Heart left ventricle (tissue), 16 donors: ENCODE measurements around the gene EVX2. TPM values are rescaled to one million over a fixed set of nuclear protein-coding genes. Genes with fewer than 3 reads are reported as not detected.

Experiments
- ATAC-seq, 4 donors: fragments of 200-7000 bp; cut with Tn5 transposase; one replicate each; pipeline ENCODE4 v1.9.1; 2020 to 2022; ENCODE audit warnings: moderate library complexity in 4 of 4, mild to moderate bottlenecking in 3 of 4, moderate number of reproducible peaks in 1 of 4
- DNase-seq, 5 donors: peaks; one replicate each; pipeline ENCODE4 v3.0.0-alpha.2; 2020
- H3K27ac ChIP-seq, 12 donors: fragments of 200-600 bp; sonication (generic) in 4 of 12; one replicate each; pipeline versions ENCODE4 v1.5.0 to v1.8.0; 2016 to 2022; ENCODE audit warnings: mild to moderate bottlenecking in 2 of 12
- H3K27me3 ChIP-seq, 9 donors: fragments of 200-600 bp; sonication (generic) in 2 of 9; one replicate each; pipeline versions ENCODE4 v1.5.1 to v1.8.0; 2016 to 2022; ENCODE audit warnings: mild to moderate bottlenecking in 3 of 9
- H3K36me3 ChIP-seq, 9 donors: fragments of 200-600 bp; sonication (generic) in 2 of 9; one replicate each; pipeline versions ENCODE4 v1.5.0 to v1.8.0; 2018 to 2022; ENCODE audit warnings: mild to moderate bottlenecking in 2 of 9
- H3K4me1 ChIP-seq, 12 donors: fragments of 200-600 bp; sonication (generic) in 4 of 12; one replicate each; pipeline versions ENCODE4 v1.5.0 to v1.8.0; 2016 to 2022; ENCODE audit warnings: mild to moderate bottlenecking in 3 of 12
- H3K4me3 ChIP-seq, 12 donors: fragments of 200-600 bp; sonication (generic) in 4 of 12; one replicate each; pipeline versions ENCODE4 v1.5.0 to v1.8.0; 2017 to 2022; ENCODE audit warnings: mild to moderate bottlenecking in 9 of 12, moderate library complexity in 4 of 12
- H3K9me3 ChIP-seq, 12 donors: fragments of 200-600 bp; sonication (generic) in 4 of 12; one replicate each; pipeline versions ENCODE4 v1.5.0 to v1.8.0; 2016 to 2022; ENCODE audit warnings: mild to moderate bottlenecking in 1 of 12
- CTCF ChIP-seq, 12 donors: fragments of 200-600 bp; sonication (generic) in 4 of 12; IDR thresholded peaks; one replicate each; pipeline versions ENCODE4 v1.5.0 to v1.8.0; 2018 to 2022; ENCODE audit warnings: antibody characterized with exemption in 12 of 12, mild to moderate bottlenecking in 5 of 12
- POLR2A ChIP-seq, 2 donors: fragments of 450-650 bp; IDR thresholded peaks; one replicate each; pipeline ENCODE4 v1.6.1; 2017; ENCODE audit warnings: antibody characterized with exemption in 2 of 2, mild to moderate bottlenecking in 2 of 2, moderate library complexity in 2 of 2
- WGBS, 4 donors: extraction: QIAGEN DNeasy Blood & Tissue Kit in 2 of 4; methylation state at CpG; one replicate each; pipeline versions ENCODE4 v1.1.5 to v1.1.7; 2013 to 2018; 5-methylcytosine and 5-hydroxymethylcytosine counted together
- intact Hi-C, 10 donors: fragments of 100-400 bp; cut with DNase I; formaldehyde crosslinking; loops; one replicate each; pipeline versions ENCODE4 v1.11.1 to v1.14.2; 2022
- polyA plus RNA-seq, 2 donors: library from polyadenylated mRNA; stranded (reverse); fragments of 200-250 nt; gene quantifications; one replicate each; pipeline ENCODE4 v1.2.3, GENCODE V29; 2013
- total RNA-seq, 9 donors: library from RNA; depleted of rRNA in 2 of 9; stranded (reverse); fragments of >200 nt in 2 of 9; fragmentation: NEBNext Ultra II Directional in 3 of 9; extraction: Animal tissue kit (Norgen Biotek cat#: 25700) in 3 of 9; gene quantifications; one replicate each; pipeline versions ENCODE4 v1.1.0 to v1.2.4, GENCODE V29; 2016 to 2023
- donor health status: ischemic (EF 13 %, LVEDD 7.1; RV severe dilation, severe dysfunction).
- donor health status: healthy with polysubstance abuse.
- donor health status: DM: no; HTN: yes; CAD: no.
- donor health status: DM: no; HTN: no; CAD: no.
- donor health status: ischemic (EF 25% LVEDD 6.9; RV normal size, moderate dysfunction).
- donor health status: ischemic (EF 25% LVEDD 5.7; RV mildly dilated, moderate dysfunction).
- donor health status: healthy.
- donor health status: DM: yes; HTN: yes; CAD: no.
- donor health status: ischemic (EF 35%, LVEDD 5.7; RV mildly dilated, moderate dysfunction).
- donor health status: nonischemic (EF 11% LVEDD 7.7; RV severe dilation, severe dysfunction).
- donor health status: DM: yes; HTN: yes; CAD: no.
- donor health status: PGD.
- donor health status: ischemic (EF 29% LVEDD 5.4; RV normal size, mild dysfunction).
- donor health status: nonischemic (EF 23%, LVEDD 6.1; RV moderate dilation, normal function).

The EVX2 gene
- total and polyA plus RNA-seq, 11 donors, result 0.06 TPM; not detected in 10

- TF ChIP-seq POLR2A (IDR thresholded peaks at IDR 0.05) (no peak), CTCF (IDR thresholded peaks at IDR 0.05) (no peak)
- H3K27me3 ChIP-seq, result peaks cover 89 to 99% (median 96%) of the 10 kb centered on the region in 9 donors
- H3K4me3 ChIP-seq, result peak within 1 kb of the TSS in 8 of 12 donors; percentile 0 to 33 (median 14)
- 2 to 5% (median 3%) methylated on average over 12 to 85 of the region's 85 CpGs for WGBS, 4 donors
- no peaks in the 10 kb centered on the region for H3K9me3 ChIP-seq
- H3K36me3 ChIP-seq, result no peaks in the 10 kb centered on the region
- ATAC-seq, result peak in 1 of 4 donors; percentile 18
- intact Hi-C loops, result no loop called here
- peak within 1 kb of the TSS in 1 of 12 donors; percentile 90 for H3K27ac ChIP-seq
- peaks cover 0 to 42% (median 10%) of the 10 kb centered on the region in 12 donors for H3K4me1 ChIP-seq
- peak in 1 of 5 donors; percentile 17 for DNase-seq
Measured at GRCh38 chr2:176106581-176107539, 23.1 kb upstream of the EVX2 start, which contains the start of gene HOXD11. TSS of gene HOXD11 (plus strand) at chr2:176107280. CDS start at chr2:176107356, 76 bp downstream.

- no peak for ATAC-seq
Measured at GRCh38 chr2:176105730-176106580, 22.2 kb upstream of the EVX2 start.

GRCh38 chr2:176105078-176105729, 21.4 kb upstream of the EVX2 start:
- Histone ChIP-seq H3K36me3 (no peaks in the 10 kb centered on the region), H3K9me3 (no peaks in the 10 kb centered on the region), H3K4me1 (peaks cover 0 to 48% (median 10%) of the 10 kb centered on the region in 12 donors), H3K4me3 (peak overlapping the region in 1 of 12 donors; percentile 11), H3K27ac (peak overlapping the region in 1 of 12 donors; percentile 90), H3K27me3 (peaks cover 88 to 99% (median 96%) of the 10 kb centered on the region in 9 donors)
- WGBS, 4 donors, result 4 to 7% (median 5%) methylated on average over 24 to 25 of the region's 25 CpGs
- no peak for TF ChIP-seq CTCF (IDR thresholded peaks at IDR 0.05)
- no peak for TF ChIP-seq POLR2A (IDR thresholded peaks at IDR 0.05)
- intact Hi-C loops, result no loop called here
- DNase-seq, result peak in 1 of 5 donors; percentile 7
- no peak for ATAC-seq

More at GRCh38 chr2:176105730-176106580, 22.2 kb upstream of the EVX2 start:
- 5 to 10% (median 6%) methylated on average over 24 to 25 of the region's 25 CpGs for WGBS, 4 donors
- H3K4me1 ChIP-seq, result peaks cover 0 to 42% (median 10%) of the 10 kb centered on the region in 12 donors
- H3K27me3 ChIP-seq, result peaks cover 88 to 99% (median 96%) of the 10 kb centered on the region in 9 donors
- H3K4me3 ChIP-seq, result no peak overlapping the region
- peak overlapping the region in 1 of 12 donors; percentile 90 for H3K27ac ChIP-seq
- intact Hi-C loops, result no loop called here
- no peaks in the 10 kb centered on the region for H3K9me3 ChIP-seq
- DNase-seq, result peak in 1 of 5 donors; percentile 14
- H3K36me3 ChIP-seq, result no peaks in the 10 kb centered on the region
- no peak for TF ChIP-seq CTCF (IDR thresholded peaks at IDR 0.05)
